Gastrocnemius medialis (tissue), 4 donors: ENCODE measurements around the gene CPTP.

Experiments
- CTCF ChIP-seq, 5 experiments: fragments of 450-650 bp in 3 of 5; fragments of 200-600 bp in 2 of 5; sonication (generic) in 2 of 5; IDR thresholded peaks in 4 of 5; conservative IDR thresholded peaks in 1 of 5; 1 replicate in 4 of 5; 2 replicates in 1 of 5; pipeline ENCODE4 v1.5.1; 2016 to 2019; ENCODE audit warnings: antibody characterized with exemption in 5 of 5, mild to moderate bottlenecking in 3 of 5, moderate library complexity in 3 of 5
- POLR2A ChIP-seq, 2 donors: fragments of 450-650 bp; IDR thresholded peaks; one replicate each; pipeline ENCODE4 v1.6.1; 2017; ENCODE audit warnings: antibody characterized with exemption in 2 of 2, mild to moderate bottlenecking in 2 of 2, moderate library complexity in 2 of 2

GRCh38 chr1:1296070-1297061, 28.2 kb upstream of the CPTP start:
- TF ChIP-seq CTCF (IDR thresholded peaks at IDR 0.05 in 4 of 5, conservative IDR thresholded peaks at IDR 0.05 in 1 of 5) (no peak), POLR2A (IDR thresholded peaks at IDR 0.05) (no peak)
